Activated CD4-positive, alpha-beta T cell treated with anti-CD3 and anti-CD28 coated beads, Interleukin-2, amount 10 ng/mL, durations not matched to agents 24 days and 14 days (primary cell): Measurements from ENCODE around the gene DHRS7B. TPM values are rescaled to one million over a fixed set of nuclear protein-coding genes. Genes with fewer than 3 reads are reported as not detected.
"Not testable (repeated sequence)": the region's sequence is repeated elsewhere in the genome, so short reads cannot be mapped to it uniquely, and the experiment has no call there.

Source experiments
- DNase-seq: peaks from one replicate; pipeline ENCODE4 v3.0.0; 2022
- H3K27ac Mint-ChIP-seq: one replicate; pipeline ENCODE4 v1.8.0; 2022; ENCODE audit warnings: mild to moderate bottlenecking, mixed read lengths
- H3K27me3 Mint-ChIP-seq: one replicate; pipeline ENCODE4 v1.8.0; 2022; ENCODE audit warnings: mixed read lengths
- H3K36me3 Mint-ChIP-seq: one replicate; pipeline ENCODE4 v1.8.0; 2022; ENCODE audit warnings: low read depth, mild to moderate bottlenecking, mixed read lengths
- H3K4me1 Mint-ChIP-seq: one replicate; pipeline ENCODE4 v1.8.0; 2021; ENCODE audit warnings: mixed read lengths
- H3K4me3 Mint-ChIP-seq: one replicate; pipeline ENCODE4 v1.8.0; 2022; ENCODE audit warnings: mild to moderate bottlenecking, moderate library complexity, mixed read lengths
- H3K9me3 Mint-ChIP-seq: one replicate; pipeline ENCODE4 v1.8.0; 2021; ENCODE audit warnings: mixed read lengths
- intact Hi-C: fragments of 100-400 bp; cut with micrococcal nuclease; formaldehyde crosslinking; loops from one replicate; pipeline ENCODE4 v1.15.1; 2023
- total RNA-seq: library from RNA; stranded (reverse); gene quantifications from 2 replicates; pipeline ENCODE4 v1.2.3, GENCODE V29; 2022

DHRS7B gene
- total RNA-seq, 1 donor from 2014 or later, result 22.8 TPM

DNA sequence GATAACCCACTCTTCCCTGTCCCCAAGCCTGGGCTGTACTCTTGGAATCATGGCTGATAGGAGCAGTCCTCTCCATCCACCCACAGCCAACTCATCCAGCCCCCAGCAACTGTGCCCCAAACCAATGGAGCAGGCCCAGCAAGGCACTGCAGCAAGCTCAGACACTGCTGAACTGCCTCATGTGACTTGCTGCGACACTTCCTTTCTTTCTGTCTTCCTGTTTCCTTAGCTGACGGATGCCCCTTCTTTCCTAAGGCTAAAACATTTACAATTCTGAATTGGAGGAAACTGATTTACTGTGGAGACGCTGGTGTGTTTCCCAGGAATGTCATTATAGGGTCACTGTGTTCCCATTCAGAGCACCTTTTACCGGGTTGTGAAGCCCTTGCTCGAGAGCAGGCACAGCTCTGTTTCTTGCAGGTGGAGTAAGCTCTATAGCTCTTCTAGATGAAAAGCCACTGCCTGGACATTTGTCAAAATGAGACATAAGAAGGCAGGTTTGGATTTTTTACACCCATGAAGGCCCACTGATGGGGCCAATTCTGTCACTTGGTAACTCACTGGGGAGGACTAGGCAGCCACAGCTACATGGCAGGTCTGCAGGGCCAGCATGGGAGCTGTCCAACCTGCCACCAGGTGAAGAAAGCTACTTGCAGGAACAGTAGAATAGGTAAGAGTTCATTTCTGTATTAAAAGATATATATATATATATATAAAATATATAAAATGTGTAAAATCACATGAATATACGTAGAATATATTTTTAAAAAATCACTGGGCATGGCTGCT, 59.8 kb downstream of the DHRS7B start:
- no peaks in the 10 kb centered on the region for H3K9me3 Mint-ChIP-seq
- H3K4me1 Mint-ChIP-seq, result peaks cover 3% of the 10 kb centered on the region
- no peak for DNase-seq
- no peak overlapping the region for H3K4me3 Mint-ChIP-seq
- no peak overlapping the region for H3K27ac Mint-ChIP-seq
- H3K36me3 Mint-ChIP-seq, result peaks cover 9% of the 10 kb centered on the region
- intact Hi-C loops, result no loop called here
- no peaks in the 10 kb centered on the region for H3K27me3 Mint-ChIP-seq

DNA sequence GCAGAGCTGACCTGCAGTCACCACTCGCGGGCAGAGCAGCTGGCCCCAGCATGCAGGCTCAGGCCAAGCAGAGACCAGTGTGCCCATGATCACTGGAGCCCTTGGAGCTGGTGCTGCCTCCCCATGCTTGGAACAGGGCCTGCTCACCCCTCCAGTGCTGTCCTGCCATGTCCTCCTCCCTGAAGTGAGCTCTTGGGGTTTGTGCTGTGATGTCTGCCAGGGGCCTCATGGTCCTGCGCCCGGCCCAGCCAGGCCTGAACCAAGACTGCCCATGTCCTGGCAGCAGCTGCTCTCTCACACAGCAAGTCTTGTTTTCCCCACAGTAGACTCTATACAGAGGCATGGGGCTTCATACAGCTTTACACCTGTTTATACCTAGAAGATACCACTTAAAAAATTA, 62.6 kb downstream of the DHRS7B start:
- no peaks in the 10 kb centered on the region for H3K4me1 Mint-ChIP-seq
- no peaks in the 10 kb centered on the region for H3K27me3 Mint-ChIP-seq
- DNase-seq, result no peak
- H3K27ac Mint-ChIP-seq, result no peak overlapping the region
- H3K9me3 Mint-ChIP-seq, result no peaks in the 10 kb centered on the region
- intact Hi-C loops, result no loop called here
- H3K4me3 Mint-ChIP-seq, result no peak overlapping the region
- peaks cover 17% of the 10 kb centered on the region for H3K36me3 Mint-ChIP-seq

DNA sequence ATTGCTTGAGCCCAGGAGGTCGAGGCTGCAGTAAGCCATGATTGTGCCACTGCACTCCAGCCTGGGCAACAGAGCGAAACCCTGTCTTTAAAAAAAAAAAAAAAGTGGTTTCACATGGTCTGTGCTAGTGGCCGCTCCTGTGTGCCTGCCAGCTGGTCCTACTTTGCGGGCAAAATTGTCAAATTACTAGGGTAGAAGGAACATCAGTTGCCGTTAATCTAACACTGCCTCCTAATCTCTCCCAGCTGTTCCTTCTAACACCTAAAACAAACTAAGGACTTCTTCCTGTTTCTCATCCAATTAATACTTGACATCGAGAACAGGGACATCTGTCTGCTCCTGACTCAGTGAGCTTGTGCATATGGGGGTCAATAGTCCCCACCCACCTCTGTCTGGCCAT, 63.3 kb downstream of the DHRS7B start:
- Mint-ChIP-seq H3K27ac (no peak overlapping the region), H3K4me3 (no peak overlapping the region), H3K4me1 (no peaks in the 10 kb centered on the region), H3K36me3 (peaks cover 18% of the 10 kb centered on the region), H3K27me3 (no peaks in the 10 kb centered on the region), H3K9me3 (no peaks in the 10 kb centered on the region)
- intact Hi-C loops, result no loop called here
- no peak for DNase-seq

DNA sequence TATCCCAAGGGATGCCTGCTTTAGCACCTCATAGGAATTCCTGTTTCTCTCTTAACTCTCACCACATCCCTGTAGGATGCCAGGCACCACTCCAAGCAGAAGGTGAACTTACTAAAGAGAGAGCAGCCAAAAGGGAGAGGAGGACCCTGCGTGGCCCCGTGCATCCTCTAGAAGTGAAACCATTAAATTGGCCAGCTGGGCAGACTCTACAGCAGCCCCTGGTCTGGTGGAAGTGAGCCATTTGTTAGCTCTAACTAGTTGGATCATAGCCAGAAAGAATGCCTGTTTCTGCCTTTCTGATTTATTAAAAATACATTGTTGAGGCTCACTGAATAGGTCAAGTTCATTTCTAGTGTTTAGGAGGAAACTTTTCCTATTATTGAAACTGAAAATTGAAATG, 64.9 kb downstream of the DHRS7B start:
- Mint-ChIP-seq H3K27ac (no peak overlapping the region), H3K4me1 (no peaks in the 10 kb centered on the region), H3K4me3 (no peak overlapping the region), H3K27me3 (no peaks in the 10 kb centered on the region), H3K36me3 (peaks cover 17% of the 10 kb centered on the region), H3K9me3 (no peaks in the 10 kb centered on the region)
- intact Hi-C loops, result no loop called here
- no peak for DNase-seq

DNA sequence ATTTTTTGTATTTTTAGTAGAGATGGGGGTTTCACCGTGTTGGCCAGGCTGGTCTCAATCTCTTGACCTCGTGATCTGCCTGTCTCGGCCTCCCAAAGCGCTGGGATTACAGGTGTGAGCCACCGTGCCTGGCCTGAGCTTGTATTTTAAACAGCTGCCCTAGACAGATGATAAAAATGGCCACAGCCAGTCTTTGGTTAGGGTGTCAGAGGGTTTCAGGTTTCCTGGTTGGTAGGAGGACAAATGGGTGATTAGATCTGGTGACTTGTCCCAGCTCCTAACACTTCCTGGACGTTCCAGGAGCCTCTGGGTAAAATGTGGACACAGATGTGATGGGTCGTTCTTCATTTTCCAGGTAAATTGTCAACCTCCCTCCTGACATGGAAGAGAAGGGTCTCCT, 65.7 kb downstream of the DHRS7B start:
- H3K4me1 Mint-ChIP-seq, H3K27ac Mint-ChIP-seq, intact Hi-C loops, DNase-seq, H3K9me3 Mint-ChIP-seq, H3K4me3 Mint-ChIP-seq, H3K27me3 Mint-ChIP-seq: not testable (repeated sequence)
- peaks cover 23% of the 10 kb centered on the region for H3K36me3 Mint-ChIP-seq

DNA sequence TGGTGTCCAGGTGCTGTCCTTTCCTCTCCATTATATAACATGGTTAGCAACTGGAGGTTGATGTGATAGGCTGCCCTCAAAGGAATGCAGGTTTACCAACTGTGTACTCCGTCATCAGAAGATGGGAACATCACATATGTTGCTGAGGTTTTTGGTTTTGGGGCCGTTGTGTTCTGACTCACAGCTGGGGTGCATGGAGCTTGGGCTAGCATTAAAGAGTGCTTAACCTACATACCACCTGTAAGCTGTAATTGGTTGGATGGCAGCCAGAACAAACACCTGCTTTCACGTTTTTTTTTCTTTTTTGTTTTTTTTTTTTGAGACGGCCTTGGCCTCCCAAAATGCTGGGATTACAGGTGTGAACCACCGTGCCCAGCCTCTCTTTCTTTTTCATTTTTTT, 66.3 kb downstream of the DHRS7B start:
- Mint-ChIP-seq H3K9me3 (no peaks in the 10 kb centered on the region), H3K4me1 (no peaks in the 10 kb centered on the region), H3K4me3 (no peak overlapping the region), H3K27me3 (no peaks in the 10 kb centered on the region), H3K36me3 (peaks cover 29% of the 10 kb centered on the region), H3K27ac (no peak overlapping the region)
- DNase-seq, result no peak
- intact Hi-C loops, result no loop called here

DNA sequence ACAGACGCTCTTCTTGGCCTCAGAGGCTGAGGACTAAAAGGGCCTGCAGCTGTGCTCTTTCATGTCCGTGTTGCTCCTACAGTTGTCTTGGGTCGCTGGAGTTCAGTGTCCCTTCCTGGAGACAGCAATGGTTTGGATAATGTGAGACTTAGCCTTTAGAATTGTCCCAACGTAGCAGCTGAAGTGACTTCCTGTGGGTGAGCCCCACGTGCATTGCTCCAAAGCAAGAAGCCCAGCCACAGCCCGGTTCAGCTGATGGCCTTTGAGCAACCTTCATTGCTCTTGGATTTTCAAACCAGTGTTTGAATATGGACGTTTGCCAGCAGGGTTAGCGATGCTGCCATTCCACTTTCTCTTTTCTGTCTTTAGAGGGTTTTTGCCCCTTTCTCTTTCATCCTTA, 67.5 kb downstream of the DHRS7B start:
- intact Hi-C loops, result no loop called here
- H3K4me1 Mint-ChIP-seq, result peaks cover 2% of the 10 kb centered on the region
- no peak overlapping the region for H3K4me3 Mint-ChIP-seq
- H3K9me3 Mint-ChIP-seq, result no peaks in the 10 kb centered on the region
- H3K36me3 Mint-ChIP-seq, result peaks cover 36% of the 10 kb centered on the region
- no peak overlapping the region for H3K27ac Mint-ChIP-seq
- no peaks in the 10 kb centered on the region for H3K27me3 Mint-ChIP-seq
- no peak for DNase-seq

DNA sequence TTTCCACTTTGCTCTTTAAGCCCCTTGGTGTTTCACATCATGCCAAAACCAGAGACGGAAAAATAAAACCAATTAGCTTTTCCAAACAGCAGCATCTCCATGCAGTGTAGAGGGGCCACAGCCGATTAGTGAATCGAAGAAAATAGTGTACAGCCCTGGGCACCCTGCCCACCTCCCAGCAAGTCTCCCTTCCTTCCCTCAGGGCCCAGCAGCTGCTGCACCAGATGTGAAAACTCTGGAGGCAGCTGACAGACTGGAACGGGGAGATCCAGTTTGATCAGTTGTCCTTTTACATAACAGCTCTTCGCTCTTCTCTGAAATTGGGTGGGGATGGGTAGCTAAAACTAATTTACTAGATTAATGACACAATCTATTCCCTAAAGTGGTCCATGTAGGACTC, 67.9 kb downstream of the DHRS7B start:
- Mint-ChIP-seq H3K27ac (no peak overlapping the region), H3K9me3 (no peaks in the 10 kb centered on the region), H3K4me3 (no peak overlapping the region), H3K4me1 (peaks cover 2% of the 10 kb centered on the region), H3K27me3 (no peaks in the 10 kb centered on the region), H3K36me3 (peaks cover 39% of the 10 kb centered on the region)
- no peak for DNase-seq
- intact Hi-C loops, result no loop called here

DNA sequence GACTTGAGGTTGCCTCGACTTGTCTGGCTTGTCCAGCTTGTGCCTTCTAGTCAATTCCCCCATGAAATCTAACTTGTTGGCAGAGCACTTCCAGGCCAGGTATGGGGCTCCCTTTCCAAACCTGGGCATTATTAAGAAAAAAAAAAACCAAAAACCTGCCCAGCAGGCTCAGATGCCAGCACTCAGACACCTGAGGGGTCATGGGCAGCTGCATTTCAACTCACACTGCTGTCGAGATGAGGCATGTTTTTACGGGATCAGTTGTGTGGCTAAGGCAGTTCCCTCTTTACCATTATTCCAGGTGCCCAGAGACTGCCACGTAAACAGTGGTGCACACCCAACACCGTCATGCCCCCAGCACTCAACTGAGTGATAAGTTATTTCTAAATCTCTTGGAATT, 69.4 kb downstream of the DHRS7B start:
- no peak overlapping the region for H3K4me3 Mint-ChIP-seq
- H3K4me1 Mint-ChIP-seq, result peaks cover 3% of the 10 kb centered on the region
- no peaks in the 10 kb centered on the region for H3K9me3 Mint-ChIP-seq
- intact Hi-C loops, result no loop called here
- no peak overlapping the region for H3K27ac Mint-ChIP-seq
- peaks cover 41% of the 10 kb centered on the region for H3K36me3 Mint-ChIP-seq
- no peaks in the 10 kb centered on the region for H3K27me3 Mint-ChIP-seq
- no peak for DNase-seq

DNA sequence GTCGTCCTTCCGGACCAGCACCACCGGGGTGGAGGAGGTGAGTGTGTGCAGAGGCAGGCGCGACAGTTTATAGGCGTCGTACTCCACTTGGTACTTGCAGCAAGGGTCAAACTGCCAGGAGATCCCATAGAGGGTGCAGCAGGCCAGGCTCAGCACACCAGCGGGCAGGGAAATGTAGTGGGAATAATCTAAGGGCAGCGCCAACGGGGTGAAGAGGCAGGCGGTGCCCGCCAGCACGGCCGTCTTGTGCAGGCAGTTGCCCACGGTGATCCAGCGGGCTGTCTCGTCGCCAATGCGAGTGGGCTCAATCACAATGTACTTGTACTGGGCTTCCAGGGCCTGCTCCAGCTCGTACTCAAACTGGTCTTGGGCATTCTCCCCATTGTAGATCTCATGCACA, 71.6 kb downstream of the DHRS7B start:
- no peaks in the 10 kb centered on the region for H3K27me3 Mint-ChIP-seq
- no peak for DNase-seq
- H3K9me3 Mint-ChIP-seq, result no peaks in the 10 kb centered on the region
- H3K4me3 Mint-ChIP-seq, result no peak overlapping the region
- no peak overlapping the region for H3K27ac Mint-ChIP-seq
- intact Hi-C loops, result no loop called here
- H3K36me3 Mint-ChIP-seq, result peaks cover 36% of the 10 kb centered on the region
- H3K4me1 Mint-ChIP-seq, result peaks cover 4% of the 10 kb centered on the region

DNA sequence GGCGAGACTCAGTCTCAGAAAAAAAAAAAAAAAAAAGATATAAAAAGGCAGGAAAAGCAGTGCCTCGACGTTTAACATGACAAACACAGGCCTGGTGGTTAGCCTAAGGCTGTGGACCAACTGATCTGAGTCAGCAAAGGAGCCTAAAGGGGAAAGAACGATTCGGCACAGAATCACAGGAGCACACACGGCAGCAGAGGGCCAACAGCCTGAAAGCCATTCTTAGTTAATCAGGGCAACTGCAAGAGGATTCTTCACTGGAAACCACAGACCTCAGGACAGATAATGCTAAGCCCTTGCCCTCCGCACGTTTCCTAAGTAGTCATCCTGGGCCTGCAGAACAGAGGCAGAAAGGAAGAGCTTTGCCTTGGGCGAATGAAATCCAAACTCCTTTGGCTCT, 72.5 kb downstream of the DHRS7B start:
- no peak overlapping the region for H3K27ac Mint-ChIP-seq
- H3K4me1 Mint-ChIP-seq, result peaks cover 4% of the 10 kb centered on the region
- H3K36me3 Mint-ChIP-seq, result peaks cover 33% of the 10 kb centered on the region
- DNase-seq, result no peak
- no peaks in the 10 kb centered on the region for H3K9me3 Mint-ChIP-seq
- H3K4me3 Mint-ChIP-seq, result no peak overlapping the region
- intact Hi-C loops, result no loop called here
- H3K27me3 Mint-ChIP-seq, result no peaks in the 10 kb centered on the region

DNA sequence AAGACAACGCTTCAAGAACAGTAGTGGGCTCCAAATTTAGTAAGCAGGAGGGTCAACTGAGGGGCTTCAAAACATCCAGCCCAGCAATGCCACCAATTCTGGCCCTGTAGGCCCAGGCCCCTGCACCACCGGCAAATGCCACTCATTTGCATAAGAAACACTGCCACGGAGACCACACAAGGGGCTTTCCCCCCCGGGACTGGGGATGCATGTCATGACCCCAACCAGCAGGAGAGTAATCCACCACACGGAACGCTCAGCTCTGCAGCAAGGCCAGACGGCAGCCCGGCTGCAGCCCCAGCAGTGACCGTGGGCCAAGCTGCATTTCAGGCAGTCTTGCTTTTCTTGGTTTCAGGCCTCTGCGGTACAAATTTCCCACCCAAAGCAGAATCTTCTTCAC, 73.1 kb downstream of the DHRS7B start:
- no peak for DNase-seq
- H3K4me3 Mint-ChIP-seq, result no peak overlapping the region
- H3K9me3 Mint-ChIP-seq, result no peaks in the 10 kb centered on the region
- intact Hi-C loops, result no loop called here
- peaks cover 4% of the 10 kb centered on the region for H3K4me1 Mint-ChIP-seq
- no peak overlapping the region for H3K27ac Mint-ChIP-seq
- no peaks in the 10 kb centered on the region for H3K27me3 Mint-ChIP-seq
- peaks cover 31% of the 10 kb centered on the region for H3K36me3 Mint-ChIP-seq

DNA sequence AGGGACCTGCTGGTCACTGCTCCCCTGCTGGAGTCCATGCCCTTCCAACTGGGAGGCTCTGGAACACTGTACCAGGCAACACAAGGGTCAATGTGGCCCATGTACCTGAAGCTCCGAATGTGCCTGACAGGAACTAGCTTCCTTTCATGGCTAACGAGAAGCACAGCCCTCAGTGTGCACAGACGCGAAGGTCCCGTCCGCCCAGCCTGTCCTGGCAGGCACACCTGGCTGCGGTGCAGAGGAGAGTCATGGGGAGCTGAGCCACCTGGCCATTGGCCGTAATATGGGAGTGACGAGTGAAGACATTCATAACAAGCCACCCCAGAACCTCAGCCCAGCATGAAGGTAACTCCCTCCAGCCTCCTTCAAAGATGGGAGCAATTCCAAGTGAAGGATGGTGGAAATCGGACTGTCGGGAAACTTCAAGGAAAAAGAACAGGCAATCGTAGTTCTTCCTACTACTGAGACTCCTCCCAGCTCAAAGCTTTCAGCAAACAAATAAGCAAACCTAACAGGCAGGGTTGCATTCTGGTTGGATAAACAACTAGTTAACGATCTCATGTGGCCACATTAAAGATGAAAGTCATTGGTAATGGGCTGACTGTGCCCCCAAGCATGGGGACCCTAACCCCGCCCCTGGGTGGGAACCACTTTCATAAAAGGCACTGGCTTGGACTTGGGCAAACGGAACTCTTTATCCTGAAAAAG, 74.0 kb downstream of the DHRS7B start:
- Mint-ChIP-seq H3K9me3 (no peaks in the 10 kb centered on the region), H3K4me3 (no peak overlapping the region), H3K36me3 (peaks cover 31% of the 10 kb centered on the region), H3K27ac (no peak overlapping the region), H3K27me3 (no peaks in the 10 kb centered on the region), H3K4me1 (peaks cover 5% of the 10 kb centered on the region)
- no peak for DNase-seq
- intact Hi-C loops, result no loop called here

DNA sequence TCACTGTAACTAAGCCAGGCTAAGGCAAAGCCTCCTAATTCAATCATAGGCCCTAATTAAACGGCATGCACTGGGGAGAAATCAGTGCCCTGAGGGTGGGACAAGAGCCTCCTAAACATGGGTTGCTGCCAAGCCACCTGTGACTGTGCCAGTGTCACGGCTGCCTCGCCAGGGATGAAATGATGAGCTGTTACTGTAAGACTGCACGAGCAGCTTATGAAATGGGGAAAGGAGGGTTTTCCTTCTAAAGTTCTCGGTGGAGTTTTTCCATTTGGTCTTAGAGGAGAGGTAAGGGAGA, 74.5 kb downstream of the DHRS7B start:
- H3K27me3 Mint-ChIP-seq, result no peaks in the 10 kb centered on the region
- peaks cover 5% of the 10 kb centered on the region for H3K4me1 Mint-ChIP-seq
- no peak overlapping the region for H3K27ac Mint-ChIP-seq
- no peak overlapping the region for H3K4me3 Mint-ChIP-seq
- no peak for DNase-seq
- no peaks in the 10 kb centered on the region for H3K9me3 Mint-ChIP-seq
- peaks cover 31% of the 10 kb centered on the region for H3K36me3 Mint-ChIP-seq
- intact Hi-C loops, result no loop called here

DNA sequence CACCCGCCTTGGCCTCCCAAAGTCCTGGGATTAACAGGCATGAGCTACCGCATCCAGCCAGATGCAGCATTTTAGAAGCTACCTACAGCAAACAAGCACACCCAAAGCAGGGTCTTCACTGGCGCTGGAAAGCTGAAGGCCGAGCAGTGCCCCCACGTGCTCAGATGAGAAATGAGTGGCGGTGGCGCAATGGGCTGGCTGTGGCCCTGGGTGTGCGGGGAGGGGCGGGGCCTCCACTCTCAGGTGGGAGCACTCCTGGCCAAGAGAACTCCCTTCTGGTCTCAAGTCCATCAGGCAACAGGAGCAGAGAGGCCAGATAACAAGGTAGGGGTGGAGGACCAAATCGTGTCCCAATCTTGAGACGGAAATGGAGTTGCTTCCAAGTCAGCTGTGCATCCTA, 75.1 kb downstream of the DHRS7B start:
- Mint-ChIP-seq H3K27me3 (no peaks in the 10 kb centered on the region), H3K27ac (no peak overlapping the region), H3K9me3 (no peaks in the 10 kb centered on the region), H3K4me3 (no peak overlapping the region), H3K36me3 (peaks cover 27% of the 10 kb centered on the region), H3K4me1 (peaks cover 5% of the 10 kb centered on the region)
- intact Hi-C loops, result no loop called here
- DNase-seq, result no peak
